Left colon (tissue), 2 donors: ENCODE results near the gene PTPRF. TPM values are rescaled to one million over a fixed set of nuclear protein-coding genes. Genes with fewer than 3 reads are reported as not detected.

Experiments used
- ATAC-seq: fragments of 200-7000 bp; cut with Tn5 transposase; one replicate; pipeline ENCODE4 v1.9.1; 2020; ENCODE audit warnings: mild to moderate bottlenecking, moderate library complexity
- DNase-seq, 2 donors: peaks; one replicate each; pipeline ENCODE4 v3.0.0-alpha.2; 2020
- intact Hi-C, 2 donors: fragments of 100-400 bp; cut with DNase I in 1 of 2; cut with micrococcal nuclease in 1 of 2; formaldehyde crosslinking; loops; one replicate each; pipeline versions ENCODE4 v1.11.2 to v1.14.0; 2022; cut with DNase I, micrococcal nuclease
- total RNA-seq, 2 donors: library from RNA; stranded (reverse); fragmentation: NEBNext Ultra II Directional; extraction: Animal tissue kit (Norgen Biotek cat#: 25700); gene quantifications; one replicate each; pipeline ENCODE4 v1.2.1, GENCODE V29; 2021
- donor health status: DM: no; HTN: no; CAD: no.
- donor health status: DM: yes; HTN: yes; CAD: no.

The PTPRF gene
- total RNA-seq, 2 donors from 2014 or later = 514 to 671 TPM

DNA sequence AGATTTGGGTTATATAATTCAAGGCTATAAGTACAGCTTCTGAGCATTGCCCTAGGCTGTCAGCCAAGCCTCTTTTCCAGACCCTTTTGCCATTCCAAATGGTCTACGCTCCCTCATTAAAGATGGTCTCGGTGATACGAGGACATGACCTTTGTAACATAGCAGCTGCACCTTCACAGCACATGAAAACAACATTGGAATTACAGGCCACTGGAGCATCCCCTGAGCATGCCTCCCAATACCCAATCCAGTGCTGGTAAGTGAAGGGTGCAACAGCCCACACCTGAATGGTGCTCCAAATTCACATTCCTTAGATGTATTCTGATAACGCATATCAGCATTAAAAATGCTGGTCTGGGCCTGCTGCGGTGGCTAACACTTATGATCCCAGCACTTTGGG is 20.1 kb upstream of the PTPRF start:
- no peak for ATAC-seq
- intact Hi-C loops = no loop called here
- DNase-seq = no peak

DNA sequence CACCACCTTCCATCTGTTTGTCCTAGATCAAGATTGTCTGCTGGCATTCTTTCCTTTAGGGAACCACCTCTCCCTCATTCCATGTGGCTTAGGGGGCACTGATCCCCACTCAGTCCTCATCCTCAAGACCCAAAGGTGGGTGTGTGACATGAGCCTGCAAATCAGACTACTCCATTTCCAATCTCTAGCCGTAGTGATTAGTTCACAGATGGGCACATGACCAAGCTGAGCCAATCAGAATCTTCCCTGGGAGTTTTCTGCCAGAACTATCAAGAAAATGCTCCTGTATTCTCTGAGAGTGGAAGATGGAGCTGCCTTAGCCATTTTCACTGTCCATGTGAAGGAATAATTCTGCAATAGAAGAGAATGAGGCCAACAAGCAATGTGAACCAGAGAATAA is 19.3 kb upstream of the PTPRF start:
- intact Hi-C loops = no loop called here
- ATAC-seq = no peak
- DNase-seq = no peak

GRCh38 chr1:43512133-43512532 is 18.6 kb upstream of the PTPRF start:
- intact Hi-C loops = no loop called here
- DNase-seq (no peak), ATAC-seq (peak; percentile 79)

- ATAC-seq (peak; percentile 48), DNase-seq (peak in 1 of 2 donors; percentile 11)
- intact Hi-C loops = no loop called here
These were observed 18.0 kb upstream of the PTPRF start for GRCh38 chr1:43512681-43513080.

DNA sequence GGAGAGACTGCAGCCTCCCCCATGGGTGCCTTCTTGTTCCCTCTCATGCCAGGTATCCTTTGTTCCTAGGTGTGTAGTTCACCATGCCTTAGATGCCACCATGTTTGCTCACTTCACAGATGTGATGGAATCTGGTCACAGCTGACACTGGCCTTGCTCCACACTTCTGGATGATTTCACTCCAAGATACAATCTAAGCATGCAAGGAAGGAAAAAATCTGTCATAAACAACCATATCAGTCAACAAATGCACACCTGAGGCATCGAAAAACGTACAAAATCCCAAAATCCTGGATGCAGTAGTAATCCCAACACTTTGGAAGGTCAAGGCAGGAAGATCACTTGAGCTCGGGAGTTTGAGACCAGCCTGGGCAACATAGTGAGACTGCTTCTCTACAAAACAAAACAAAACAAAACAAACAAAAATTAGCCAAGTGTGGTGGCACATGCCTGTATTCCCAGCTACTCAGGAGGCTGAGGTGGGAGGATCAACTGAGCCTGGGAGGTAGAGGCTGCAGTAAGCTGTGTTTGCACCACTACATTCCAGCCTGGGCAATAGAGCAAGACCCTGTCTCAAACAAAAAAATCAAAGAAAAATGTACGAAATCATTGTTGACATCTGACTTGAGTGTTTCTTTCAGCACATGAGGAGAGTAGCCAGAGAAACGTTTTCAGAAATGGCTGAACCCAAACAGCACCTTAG is 17.1 kb upstream of the PTPRF start:
- ATAC-seq (no peak), DNase-seq (no peak)
- intact Hi-C loops = no loop called here

- intact Hi-C loops = no loop called here
- ATAC-seq (no peak), DNase-seq (no peak)
These were observed 11.6 kb upstream of the PTPRF start for GRCh38 chr1:43518935-43519686.

- ATAC-seq (no peak), DNase-seq (no peak)
- intact Hi-C loops = loop anchor here in 1 of 2 donors (10.0 kb wide), 1 partner anchor 135 kb away; the partner anchor contains the start of gene KDM4A
These were observed 10.4 kb upstream of the PTPRF start for GRCh38 chr1:43520100-43520778.

GRCh38 chr1:43521078-43521477 is 9.6 kb upstream of the PTPRF start:
- intact Hi-C loops = loop anchor here in 1 of 2 donors (10.0 kb wide), 1 partner anchor 134 kb away; the partner anchor contains the start of gene KDM4A
- DNase-seq (no peak), ATAC-seq (no peak)

DNA sequence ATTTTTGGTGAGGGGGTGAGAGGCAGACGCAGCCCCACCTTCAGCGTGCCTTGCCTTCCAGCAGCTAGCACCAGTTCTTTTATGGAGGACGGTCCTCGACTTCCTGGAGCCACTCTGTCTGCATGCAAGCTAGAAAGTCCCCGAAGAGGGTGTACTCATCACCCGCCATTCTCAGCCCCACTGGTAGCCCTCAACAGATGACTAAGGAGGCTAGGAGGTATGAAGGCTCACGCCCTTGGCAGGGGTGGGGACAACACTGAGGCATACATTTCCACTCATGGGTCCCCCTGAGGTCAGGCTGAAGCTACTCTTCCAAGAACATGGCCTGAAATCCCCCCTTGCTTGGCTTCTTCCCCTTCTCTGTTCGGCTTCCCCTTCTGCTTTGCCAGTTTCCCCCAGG is 8.9 kb upstream of the PTPRF start:
- DNase-seq (no peak), ATAC-seq (no peak)
- intact Hi-C loops = loop anchor here in 1 of 2 donors (10.0 kb wide), 1 partner anchor 133 kb away; the partner anchor contains the start of gene KDM4A

- DNase-seq = no peak
- intact Hi-C loops = loop anchor here in 1 of 2 donors (10.0 kb wide), 1 partner anchor 132 kb away; the partner anchor contains the start of gene KDM4A
- ATAC-seq = no peak
These were observed 8.3 kb upstream of the PTPRF start for GRCh38 chr1:43522431-43522775.

DNA sequence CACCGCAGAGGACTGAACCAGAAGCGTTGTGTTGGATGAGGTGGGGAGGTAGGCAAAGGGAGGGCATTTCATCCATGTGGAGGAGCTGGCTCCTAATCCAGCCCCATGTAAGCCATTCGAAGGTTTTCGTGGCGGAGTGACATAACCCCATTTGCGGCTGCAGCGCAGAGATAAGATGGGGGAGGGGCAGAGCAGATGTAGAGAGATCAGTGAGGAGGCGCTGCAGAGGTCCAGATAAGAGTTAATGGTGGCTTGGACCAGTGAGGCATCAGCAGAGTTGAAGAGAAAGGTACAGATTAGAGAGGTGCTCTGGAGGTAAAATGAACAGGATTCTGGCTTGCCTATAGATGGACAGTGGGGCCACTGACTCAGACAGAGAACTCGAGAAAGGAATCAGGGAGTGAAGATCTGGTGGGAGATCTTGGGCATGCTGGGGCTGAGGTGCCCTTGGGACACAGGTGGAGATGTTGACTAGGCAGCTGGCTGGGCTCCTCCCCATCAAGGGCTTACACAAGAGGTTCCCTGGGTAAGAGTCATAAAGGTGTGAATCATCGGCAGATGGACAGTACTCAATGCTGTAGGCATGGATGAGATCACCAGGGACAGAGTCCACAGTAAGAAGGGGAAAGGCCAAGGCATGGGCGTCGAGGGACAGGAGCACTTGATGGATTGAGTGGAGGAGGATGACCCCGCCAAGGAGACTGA is 7.8 kb upstream of the PTPRF start:
- peak; percentile 91 for ATAC-seq
- intact Hi-C loops = loop anchor here in 1 of 2 donors (10.0 kb wide), 1 partner anchor 132 kb away; the partner anchor contains the start of gene KDM4A
- peak; percentile 73 to 91 for DNase-seq

DNA sequence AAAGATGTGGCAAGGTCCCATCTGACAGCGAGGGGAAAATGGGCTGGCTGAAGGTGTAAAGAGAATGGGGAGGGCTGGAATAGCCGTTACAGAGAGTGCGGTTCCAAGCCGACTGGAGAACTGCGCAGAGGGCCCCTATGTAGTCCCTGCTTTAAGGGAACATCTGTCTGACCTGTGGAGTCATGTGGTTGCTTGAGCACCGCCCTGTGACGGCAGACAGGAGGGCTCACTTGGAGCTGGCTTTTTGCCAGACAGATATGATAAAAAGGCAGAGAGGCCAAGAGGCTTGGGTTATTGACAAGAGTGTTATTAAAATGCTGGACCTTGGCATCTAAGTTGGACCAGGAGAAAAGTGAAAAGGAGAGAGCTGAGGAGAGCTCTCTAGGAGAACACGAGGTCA is 5.9 kb upstream of the PTPRF start:
- intact Hi-C loops = loop anchor here (5.0 to 10.0 kb wide), 3 partner anchors 52 to 130 kb away; partner anchors contain the start of gene KDM4A (in 2 of the 2)
- ATAC-seq = peak; percentile 61
- DNase-seq = peak; percentile 64 to 76

- ATAC-seq = no peak
- no peak for DNase-seq
- intact Hi-C loops = loop anchor here (5.0 to 10.0 kb wide), 3 partner anchors 51 to 129 kb away; partner anchors contain the start of gene KDM4A (in 2 of the 2)
These were observed 4.7 kb upstream of the PTPRF start for GRCh38 chr1:43526002-43526401.

- intact Hi-C loops = loop anchor here (5.0 to 10.0 kb wide), 3 partner anchors 50 to 128 kb away; partner anchors contain the start of gene KDM4A (in 2 of the 2)
- DNase-seq (peak in 1 of 2 donors; percentile 9), ATAC-seq (no peak)
These were observed 3.4 kb upstream of the PTPRF start for GRCh38 chr1:43527111-43527878.

GRCh38 chr1:43529206-43529731 is 1.4 kb upstream of the PTPRF start:
- ATAC-seq = peak; percentile 39
- peak; percentile 78 to 92 for DNase-seq
- intact Hi-C loops = loop anchor here (5.0 to 10.0 kb wide), 3 partner anchors 48 to 126 kb away; partner anchors contain the start of gene KDM4A (in 2 of the 2)

GRCh38 chr1:43531107-43531905 is 623 bp downstream of the PTPRF start:
- DNase-seq (peak in 1 of 2 donors; percentile 69), ATAC-seq (peak; percentile 54)
- intact Hi-C loops = no loop called here
